Measurements from ENCODE around the gene EPS8.
"Not testable (repeated sequence)": the region's sequence is repeated elsewhere in the genome, so short reads cannot be mapped to it uniquely, and the experiment has no call there.

The EPS8 gene

DNA sequence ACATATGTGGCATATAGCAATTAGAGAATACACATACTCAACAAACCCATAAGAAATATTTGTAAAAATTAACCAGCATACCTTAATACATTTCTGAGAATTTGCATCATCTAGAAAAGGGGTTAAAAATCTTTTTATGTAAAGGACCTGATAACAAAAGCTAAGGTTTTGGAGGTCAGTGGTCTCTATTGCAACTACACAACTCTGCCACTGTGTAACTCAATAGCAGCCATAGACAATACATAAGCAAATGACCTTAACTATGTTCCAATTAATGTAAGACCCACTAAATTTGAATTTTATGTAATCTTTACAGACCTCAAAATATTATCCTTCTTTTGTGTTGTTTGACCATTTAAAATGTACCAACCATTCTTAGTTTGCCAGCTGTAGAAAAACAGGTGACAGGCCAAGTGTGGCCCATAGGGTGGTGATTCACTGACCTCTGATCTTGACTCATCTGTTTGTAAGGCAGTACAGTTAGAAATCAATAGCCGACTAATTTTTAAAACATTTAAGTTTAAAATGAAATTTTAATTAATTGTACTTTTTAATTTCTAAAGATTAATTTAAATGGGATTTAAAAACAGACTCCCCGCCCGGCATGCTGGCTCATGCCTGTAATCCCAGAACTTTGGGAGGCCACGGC lies 7.4 kb upstream of the EPS8 start:
- DNase-seq: no peak

DNA sequence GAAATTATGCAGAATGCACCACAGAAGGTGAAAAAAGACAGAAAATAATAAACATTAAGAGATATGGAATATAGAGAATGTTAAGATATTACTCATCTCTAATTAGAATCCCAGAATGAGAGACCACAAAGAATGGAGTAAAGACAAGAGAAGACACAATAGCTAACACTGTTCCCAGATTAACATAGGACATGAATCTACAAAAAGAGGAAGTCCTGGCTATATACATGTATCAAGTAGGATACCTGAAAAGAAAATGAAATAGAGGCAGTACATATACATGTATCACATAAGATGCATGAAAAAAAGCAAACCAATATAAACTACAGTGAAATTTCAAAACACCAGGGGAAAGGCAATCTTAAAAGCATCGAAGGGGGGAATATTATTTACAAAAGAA lies 5.6 kb upstream of the EPS8 start:
- DNase-seq: no peak

DNA sequence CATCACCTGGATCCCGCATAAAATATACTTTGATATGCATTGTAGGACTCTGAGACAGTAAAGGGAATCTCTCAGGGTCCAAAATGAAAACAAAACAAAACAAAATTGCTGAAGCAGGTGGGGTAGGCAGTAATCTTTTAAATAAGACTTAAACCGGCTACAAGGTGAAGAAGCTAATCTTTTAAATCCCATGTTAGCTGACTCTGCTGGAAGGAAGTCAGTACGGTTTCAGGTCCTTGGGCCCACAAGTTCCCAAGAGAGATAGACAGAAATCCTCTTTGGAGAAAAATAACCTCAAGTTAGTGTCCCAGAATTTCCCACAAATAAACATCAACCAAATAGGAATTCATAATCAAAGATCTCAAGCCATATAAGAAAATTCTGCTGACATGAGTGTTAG lies 5.0 kb upstream of the EPS8 start:
- no peak for DNase-seq

DNA sequence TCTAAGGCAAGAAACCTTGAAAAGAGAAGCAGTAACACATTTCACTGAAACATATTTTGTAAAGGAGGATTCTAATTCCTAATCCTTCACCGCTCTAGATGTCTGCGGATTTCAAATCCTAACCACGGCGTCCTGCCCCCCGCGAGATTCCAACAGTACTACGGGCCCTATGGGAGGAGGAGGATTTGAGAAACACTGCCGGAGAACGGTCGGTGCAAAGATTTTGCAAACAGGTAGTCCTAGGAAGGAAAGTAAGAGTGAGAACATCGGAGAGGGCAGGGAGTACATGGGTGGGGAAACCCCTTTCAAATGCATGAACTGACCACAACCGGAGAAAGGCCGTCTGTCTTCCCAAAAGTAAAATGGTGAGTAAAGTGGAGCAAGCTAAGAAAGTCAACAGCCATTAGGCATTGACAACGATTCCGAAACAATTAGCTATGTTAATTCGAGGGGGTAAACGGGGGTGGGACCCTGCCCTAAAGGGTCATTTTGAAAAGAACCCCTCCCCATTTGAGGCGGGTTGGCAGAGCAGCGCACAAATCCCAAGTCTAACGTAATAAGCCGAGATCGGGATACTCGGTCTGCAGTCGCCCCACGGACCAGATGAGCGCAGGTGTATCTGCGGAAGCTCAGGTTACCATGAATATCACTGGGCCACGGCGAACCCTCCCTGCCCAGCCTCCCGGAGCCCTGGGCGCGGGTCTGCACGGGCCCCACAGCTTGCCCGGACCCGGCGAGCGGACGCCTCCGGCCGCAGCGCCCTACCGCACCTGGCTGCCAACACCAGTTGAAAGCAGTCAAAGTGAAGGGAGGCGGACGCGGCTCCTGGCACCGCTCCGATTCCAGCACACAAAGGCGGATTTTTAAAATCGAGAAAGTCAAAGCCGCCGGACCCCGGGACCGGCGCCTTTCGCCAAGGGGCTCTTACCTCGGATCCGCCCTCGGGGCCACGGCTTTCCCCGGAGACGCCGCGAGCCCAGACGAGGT lies 662 bp downstream of the EPS8 start:
- DNase-seq: peak; percentile 34

DNA sequence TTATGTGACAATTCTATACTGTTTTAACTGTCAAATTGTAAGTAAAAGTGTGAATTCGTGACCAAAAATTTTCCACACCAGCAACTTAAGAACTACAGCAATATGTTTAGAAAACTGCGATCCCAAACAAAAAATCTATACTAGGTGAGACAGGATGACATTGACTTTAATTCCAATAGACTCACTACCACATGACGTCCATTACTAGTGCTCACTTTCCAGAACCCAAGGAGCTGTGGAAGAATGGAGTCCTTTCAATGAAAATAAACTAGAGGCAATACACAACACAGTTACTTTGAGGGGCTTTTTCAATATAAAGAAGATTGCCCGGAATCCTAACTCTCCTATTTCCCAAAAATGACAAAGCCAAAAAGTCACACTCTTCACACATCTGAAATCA lies 1.4 kb downstream of the EPS8 start:
- no peak for DNase-seq

DNA sequence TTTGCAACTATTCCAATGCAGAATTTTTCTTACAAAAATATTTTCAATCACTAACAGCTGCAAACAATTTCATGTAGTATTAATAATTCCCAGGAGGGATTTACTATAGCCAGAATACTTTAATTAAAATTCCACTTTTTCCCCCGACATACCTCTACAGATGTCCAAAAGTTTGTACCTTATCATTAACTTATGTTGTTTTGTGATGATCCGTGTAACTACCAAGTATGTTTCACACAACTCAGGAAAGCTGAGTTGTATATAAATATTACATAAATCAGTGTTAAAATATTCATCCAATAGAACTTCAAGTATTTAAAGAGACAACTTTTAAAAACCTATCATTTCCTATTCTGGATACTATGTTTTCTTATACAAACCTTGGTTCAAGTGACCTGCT lies 2.4 kb downstream of the EPS8 start:
- DNase-seq: no peak

DNA sequence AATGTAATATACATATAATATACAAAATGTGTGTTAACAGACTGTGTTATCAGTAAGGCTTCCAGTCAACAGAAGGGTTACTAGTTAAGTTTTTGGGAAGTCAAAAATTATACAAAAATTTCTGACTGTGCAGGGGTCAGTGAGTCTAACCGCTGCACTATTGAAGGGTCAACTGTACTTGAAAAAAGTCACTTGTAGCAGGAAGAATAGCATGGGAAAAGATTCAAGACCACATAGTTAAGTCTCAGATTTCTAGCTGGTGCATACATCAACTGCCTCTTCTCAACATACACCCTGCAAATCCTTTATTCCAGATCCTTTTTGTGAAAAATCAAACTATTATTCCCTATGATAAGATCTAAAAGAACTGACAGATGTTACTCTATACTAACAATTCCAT lies 5.9 kb downstream of the EPS8 start:
- no peak for DNase-seq

DNA sequence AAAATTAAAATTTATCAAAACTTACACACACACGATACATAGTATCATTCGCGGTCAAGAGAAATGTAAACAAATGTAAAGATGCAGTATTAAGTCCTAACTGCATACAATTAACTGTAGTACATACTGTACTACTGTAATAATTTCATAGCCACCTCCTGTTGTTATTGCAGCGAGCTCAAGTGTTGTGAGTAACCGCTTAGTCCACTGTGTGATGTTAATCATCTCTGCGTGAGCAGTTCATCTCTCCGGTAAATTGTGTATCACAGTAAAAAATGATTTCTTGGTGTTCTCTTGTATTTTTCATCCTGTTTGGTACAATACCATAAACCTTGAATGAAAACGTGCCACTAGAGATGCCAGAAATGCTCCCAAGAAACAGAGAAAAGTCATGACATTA lies 6.5 kb downstream of the EPS8 start:
- DNase-seq: no peak

DNA sequence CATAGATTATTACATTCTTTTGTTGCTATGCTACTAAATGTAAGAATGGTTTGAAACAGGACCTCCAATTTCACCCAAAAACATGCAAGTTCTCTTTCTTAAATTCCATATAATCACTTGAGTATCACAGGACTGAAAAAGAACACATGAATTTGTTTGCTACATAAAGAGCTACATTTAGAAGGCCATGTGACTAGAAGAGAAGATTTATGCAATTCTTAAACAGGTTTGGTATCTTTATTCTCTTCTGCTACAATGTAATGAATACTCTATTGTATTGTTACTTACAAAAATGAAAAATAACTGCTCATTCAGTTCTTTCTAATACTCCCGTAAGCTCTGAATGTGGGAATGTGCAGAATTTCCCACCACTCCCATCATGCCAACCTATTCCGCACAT lies 9.3 kb downstream of the EPS8 start:
- no peak for DNase-seq

DNA sequence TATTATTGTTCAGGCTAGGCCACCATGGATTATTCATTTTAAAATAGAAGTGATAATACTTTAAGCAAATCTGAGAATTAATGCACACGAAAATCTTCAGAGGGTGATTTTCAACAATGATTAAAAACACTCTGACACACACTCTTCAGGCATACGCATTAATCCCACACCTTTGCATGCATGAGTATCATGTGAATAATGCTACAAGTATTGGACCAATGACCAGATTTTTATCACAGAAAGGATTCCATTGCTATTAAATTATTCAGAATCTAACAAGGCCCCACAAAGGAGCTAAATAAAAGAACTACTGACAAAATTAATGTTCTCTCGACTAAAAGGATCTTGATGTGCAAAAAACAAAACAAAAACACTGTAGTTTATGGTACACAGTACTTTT lies 11.1 kb downstream of the EPS8 start:
- DNase-seq: no peak

DNA sequence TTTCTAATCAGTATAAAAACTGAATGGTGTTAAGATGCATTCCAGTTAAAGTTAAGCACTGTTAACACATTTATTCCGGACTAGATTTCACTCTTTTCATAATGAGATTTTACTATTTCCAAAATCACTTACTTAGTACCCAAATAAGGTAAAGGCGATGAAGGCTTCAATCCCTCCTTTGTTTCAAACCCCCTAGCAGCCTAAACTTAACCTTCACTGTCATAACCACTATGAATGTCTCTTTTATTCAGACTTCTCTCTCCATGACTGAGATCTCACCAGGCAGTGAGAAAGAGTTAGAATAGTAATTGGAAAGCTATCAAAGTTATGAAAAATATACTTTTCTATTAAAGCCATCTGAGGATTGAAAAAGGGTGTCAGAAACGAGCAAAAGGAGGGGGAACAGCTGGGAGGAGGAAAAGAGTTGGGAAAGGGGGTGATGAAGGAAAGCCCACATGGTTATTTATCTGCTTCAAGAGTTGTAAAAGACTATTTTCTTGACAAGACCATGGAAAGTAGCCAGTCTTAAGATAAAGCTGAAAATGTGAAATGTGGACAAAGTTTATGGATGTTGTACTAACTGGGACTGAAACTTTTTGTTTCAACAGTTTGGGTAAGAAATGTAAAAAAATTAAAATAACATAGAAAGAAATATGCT lies 11.7 kb downstream of the EPS8 start:
- DNase-seq: no peak

DNA sequence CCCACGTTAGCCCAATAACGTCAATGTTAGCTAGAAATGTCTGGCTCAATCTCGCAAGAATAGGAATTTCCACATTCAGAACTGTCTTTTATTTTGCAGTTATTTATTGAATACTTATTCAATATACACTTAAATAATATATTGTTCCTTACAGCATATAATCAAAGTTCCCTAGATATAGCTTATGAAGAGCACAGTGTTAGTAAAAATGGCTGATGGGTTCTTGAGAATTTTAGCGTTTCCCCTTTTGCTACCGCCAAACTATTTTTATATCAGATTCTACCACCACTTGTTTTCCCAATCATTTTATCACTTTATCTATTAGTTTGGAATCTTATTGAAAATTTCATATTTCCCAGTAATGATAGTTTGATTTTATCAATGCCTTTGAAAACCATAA lies 12.7 kb downstream of the EPS8 start:
- DNase-seq: no peak

DNA sequence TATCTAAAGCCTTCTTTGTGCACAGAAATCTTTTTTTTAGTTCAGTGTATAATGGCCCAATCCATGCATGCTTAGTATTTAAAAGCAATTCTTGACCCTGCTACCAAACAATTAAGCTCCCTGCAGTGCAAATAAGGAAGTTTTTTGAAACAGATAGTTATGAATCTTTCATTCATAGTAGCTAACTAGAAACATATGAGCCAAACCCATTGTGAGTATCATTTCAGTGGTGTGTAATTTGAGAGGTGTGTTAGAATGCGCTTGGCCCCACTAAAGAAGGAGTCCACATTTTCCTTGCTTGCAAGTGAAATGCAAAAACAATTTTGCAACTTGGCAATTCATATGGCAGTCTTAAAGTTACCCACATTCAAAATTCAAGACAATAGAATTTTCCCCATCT lies 14.4 kb downstream of the EPS8 start:
- DNase-seq: no peak

DNA sequence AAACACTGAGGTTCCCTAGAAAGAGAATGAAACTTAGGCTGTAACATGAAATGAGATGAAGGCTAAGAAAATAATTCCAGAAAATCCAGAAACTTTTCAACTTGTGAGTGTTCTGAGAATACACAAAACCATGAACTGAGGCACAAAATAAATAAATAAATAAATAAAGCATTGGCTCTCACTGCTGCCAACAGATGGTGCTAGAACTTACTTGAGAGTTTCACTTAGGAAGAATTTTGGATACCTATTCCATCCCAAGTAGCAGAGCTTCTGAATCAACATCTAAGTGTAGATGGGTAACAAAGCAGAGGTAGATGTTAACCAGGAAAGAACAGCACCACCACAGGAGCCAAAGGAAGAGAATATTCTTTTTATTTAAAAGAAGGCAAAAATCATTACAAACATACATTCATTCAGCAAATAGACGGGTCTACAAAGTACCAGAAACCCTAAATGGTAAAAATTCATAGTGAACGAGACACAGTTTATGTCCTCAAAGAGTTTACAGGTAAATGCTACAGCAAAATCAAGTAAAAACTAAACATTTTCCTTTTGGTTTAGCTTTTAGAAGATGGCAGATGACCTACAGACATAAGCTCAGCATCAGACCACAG lies 16.7 kb downstream of the EPS8 start:
- no peak for DNase-seq

DNA sequence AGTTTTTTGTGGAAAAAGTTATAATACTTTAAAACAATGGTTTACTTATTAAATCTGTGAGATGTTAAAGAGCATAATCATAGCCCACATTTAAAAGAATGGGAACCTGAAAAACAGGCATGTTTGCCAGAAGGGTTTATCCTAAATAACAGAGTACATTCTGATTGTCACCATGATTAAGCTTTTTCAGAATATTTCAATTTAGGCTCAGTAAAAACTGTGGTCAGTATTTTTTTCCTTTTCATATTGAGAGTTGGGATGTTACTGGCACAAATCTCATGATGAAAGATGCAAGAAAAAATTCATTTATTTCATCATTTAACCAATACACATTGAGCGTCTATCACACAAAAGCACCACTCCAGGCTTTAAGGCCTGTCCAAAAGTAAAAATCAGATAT lies 18.6 kb downstream of the EPS8 start:
- no peak for DNase-seq

DNA sequence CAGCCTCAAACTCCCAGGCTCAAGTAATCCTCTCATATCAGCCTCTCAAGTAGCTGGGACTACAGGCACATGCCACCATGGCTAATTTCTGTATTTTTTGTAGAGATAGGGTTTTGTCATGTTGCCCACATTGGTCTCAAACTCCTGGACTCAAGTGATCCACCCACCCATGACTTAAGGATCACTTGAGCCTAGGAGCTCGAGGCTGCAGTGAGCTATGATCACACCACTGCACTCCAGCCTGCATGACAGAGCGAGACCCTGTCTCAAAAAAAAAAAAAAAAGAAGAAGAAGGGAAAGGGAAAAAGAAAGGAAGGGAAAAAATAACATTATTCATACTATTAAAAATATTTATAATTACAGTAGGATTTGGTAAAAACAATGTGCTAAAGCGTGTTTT lies 19.2 kb downstream of the EPS8 start:
- no peak for DNase-seq

DNA sequence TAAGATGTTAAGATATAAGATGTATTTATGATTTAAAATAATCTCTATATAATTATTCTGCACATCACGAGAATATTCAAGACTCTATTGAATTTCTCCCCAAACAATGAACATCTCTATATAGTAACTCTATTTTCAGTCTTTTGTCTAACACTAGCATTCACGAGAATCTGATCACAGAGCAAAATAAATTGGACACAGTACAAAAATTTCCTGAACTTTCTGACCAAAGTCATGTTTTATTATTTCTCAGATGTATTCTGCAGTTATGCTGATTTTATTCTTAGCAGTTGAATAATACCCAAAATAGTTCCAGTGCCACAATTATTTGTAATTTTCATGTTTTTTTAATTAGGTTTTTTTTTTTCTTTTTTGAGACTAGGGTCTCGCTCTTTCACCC lies 19.6 kb downstream of the EPS8 start:
- DNase-seq: no peak

DNA sequence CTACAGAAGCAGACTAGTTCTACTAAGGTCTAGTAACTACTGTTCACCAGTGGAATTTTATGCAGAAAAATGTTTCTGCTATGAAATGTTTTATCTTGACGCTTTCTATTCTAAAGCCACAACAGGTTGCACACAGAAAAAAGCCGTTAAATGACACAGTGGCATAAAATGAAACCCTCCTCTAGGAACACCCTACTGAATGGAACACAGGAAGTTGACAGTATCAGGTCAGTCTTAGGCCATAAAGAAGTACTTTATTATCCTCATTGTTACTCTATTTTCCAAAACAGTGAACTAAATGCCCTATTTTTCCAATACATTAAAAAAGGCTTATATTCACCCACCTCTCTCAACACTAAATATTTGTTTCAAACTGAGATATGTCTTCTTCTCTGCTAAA lies 21.9 kb downstream of the EPS8 start:
- no peak for DNase-seq

DNA sequence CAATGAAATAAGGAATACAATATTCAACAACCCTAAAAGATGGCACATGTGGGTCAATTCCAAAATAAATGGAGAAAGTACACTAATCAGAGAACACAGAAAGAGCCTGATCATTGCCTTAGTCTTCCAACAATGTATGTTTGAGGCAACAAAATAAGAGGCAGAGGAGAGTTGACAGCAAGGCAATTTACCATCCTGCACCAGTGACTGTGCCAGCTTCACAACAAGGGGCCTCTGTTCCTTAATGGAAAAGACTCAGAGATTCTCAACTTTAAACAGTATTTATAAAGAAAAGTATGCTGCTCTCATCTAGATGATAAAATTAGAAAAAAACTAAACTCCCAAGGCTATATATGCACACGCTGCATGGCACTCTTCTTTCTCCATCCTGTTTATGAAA lies 25.9 kb downstream of the EPS8 start:
- DNase-seq: no peak

DNA sequence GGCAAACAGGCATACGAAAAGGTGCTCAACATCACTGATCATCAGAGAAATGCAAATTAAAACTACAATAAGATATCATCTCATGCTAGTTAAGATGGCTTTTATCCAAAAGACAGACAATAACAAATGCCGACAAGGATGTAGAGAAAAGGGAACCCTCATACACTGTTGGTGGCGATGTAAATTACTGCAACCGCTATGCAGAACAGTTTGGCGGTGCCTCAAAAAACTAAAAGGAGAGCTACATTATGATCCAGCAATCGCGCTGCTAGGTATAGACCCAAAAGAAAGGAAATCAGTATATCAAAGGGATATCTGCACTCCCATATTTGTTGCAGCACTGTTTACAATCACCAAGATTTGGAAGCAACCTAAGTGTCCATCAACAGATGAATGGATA lies 27.0 kb downstream of the EPS8 start:
- DNase-seq: not testable (repeated sequence)

DNA sequence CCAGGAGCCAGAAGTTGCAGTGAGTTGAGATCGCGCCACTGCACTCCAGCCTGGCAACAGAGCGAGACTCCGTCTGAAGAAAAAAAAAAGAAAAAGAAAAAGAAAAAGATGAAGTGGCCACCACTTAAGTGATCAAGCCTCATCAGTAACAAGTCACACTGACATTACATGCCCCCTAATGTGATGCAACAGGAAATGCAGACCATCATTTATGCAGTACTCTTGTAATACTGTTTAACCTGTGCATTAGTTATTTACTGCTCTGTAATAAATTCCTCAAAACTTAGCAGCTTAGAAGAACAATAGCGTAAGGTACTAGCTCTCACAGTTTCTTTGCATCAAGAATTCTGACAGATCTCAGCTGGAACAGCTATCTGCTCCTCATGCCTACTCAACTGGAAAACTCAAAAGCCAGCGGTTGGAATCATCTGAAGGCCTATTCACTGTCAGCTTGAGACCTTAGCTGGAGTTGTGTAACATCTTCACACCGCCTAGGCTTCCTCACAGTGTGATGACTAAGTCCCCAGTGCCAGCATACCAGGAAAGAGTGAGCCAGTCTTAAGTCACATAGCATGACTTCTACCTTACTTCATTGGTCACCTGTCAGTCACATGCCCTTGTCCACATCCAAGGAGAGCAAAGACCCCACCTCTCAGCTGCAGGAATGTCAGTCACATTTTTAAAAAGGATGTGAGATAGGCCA lies 31.5 kb downstream of the EPS8 start:
- no peak for DNase-seq

DNA sequence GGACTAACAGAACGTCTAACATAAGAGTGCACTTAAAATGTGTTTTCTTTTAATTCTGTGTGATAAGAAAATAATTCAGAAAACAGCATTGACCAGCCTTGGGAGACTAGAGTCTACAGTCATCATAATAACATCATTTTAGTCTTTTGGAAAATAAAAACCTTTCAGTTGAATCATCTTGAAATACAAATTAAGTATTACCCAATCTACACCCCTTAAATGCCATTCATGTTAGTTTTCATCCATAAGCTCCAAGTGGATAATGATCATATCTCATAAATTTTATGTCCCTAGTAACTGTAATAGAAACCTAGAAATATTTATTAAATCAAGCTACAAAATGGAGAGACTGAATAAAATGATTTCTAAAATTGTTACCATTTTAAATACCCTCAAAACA lies 32.4 kb downstream of the EPS8 start:
- no peak for DNase-seq

DNA sequence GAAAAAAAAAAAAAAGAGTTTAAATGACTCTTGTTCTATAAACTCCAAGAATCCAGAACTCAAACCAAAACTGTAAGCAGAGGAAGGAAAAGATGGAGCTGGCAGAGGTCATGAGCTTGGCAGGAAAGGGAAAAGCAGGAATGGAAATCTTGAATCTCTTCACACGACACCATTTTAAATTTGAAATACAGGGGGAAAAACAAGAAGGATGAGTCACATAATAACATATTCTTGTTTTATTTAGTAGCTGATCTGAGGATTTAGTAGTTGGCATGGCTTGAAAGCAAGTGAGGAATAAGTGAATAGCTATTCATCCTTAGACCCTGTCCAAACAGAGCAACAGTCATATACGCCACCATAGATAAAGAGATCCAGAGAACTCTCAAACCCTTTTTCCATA lies 35.0 kb downstream of the EPS8 start:
- no peak for DNase-seq

Measured in activated CD4-positive, CD25-positive, alpha-beta regulatory T cell treated with anti-CD3 and anti-CD28 coated beads, Interleukin-2, amount 50 U/mL, for 72 hours (primary cell).